Measurements from ENCODE around the gene LTO1.

LTO1 gene

DNA sequence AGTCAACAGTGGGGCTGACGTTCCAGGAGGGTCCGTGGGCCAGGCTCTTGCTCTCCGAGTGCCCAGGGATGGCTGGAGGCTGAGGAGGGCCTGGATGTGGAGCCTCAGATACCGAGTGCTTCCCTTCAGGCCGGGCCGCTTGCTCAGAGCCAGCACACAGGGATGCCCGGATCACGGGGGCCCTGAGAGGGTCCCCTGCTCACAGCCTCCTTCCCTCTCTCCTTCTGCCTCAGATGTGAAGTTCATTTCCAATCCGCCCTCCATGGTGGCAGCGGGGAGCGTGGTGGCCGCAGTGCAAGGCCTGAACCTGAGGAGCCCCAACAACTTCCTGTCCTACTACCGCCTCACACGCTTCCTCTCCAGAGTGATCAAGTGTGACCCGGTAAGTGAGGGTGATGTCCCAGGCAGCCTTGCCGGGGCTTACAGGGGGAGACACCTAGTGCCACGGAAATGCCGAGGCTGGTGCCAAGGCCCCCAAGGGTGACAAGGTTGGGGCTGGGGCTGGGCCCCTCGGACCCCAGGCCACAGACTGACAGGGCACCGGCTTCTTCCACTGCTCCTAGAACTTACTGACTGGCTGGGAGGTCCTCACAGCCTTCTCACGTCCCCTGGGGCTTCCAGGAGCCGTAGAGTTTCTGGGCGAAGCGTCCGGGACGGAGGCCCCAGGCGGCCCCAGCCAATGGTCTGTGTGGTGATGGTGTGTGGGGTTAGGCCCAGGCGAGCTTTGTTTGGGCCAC is 27.2 kb downstream of the LTO1 start:
- TF ChIP-seq, protein P1, sequence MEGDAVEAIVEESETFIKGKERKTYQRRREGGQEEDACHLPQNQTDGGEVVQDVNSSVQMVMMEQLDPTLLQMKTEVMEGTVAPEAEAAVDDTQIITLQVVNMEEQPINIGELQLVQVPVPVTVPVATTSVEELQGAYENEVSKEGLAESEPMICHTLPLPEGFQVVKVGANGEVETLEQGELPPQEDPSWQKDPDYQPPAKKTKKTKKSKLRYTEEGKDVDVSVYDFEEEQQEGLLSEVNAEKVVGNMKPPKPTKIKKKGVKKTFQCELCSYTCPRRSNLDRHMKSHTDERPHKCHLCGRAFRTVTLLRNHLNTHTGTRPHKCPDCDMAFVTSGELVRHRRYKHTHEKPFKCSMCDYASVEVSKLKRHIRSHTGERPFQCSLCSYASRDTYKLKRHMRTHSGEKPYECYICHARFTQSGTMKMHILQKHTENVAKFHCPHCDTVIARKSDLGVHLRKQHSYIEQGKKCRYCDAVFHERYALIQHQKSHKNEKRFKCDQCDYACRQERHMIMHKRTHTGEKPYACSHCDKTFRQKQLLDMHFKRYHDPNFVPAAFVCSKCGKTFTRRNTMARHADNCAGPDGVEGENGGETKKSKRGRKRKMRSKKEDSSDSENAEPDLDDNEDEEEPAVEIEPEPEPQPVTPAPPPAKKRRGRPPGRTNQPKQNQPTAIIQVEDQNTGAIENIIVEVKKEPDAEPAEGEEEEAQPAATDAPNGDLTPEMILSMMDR (conservative IDR thresholded peaks at IDR 0.05; ENCODE audit: low read length) = no peak
- H3K4me3 ChIP-seq (ENCODE audit: low read length) = no peak overlapping the region
- no peak for DNase-seq (ENCODE audit: low read depth)

DNA sequence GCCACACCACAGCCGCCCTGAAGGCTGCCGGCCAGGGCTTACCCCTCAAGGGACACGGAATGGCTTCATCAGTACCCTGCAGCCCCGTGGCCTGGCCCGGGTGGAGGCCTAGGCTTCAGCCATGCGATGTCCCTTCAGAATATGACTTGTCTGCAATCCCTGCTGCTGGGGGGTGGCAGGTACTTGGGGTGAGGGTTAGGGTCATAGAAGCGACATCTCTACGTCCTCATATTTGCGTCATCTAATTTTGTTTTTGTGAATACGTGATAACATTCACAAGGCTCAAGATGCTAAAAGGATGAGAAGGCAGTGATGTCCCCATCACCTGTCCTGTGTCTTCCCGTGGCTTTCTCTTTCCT is 27.8 kb downstream of the LTO1 start:
- TF ChIP-seq, protein P1 (conservative IDR thresholded peaks at IDR 0.05; ENCODE audit: low read length) = no peak
- no peak overlapping the region for H3K4me3 ChIP-seq (ENCODE audit: low read length)
- DNase-seq (ENCODE audit: low read depth) = no peak

DNA sequence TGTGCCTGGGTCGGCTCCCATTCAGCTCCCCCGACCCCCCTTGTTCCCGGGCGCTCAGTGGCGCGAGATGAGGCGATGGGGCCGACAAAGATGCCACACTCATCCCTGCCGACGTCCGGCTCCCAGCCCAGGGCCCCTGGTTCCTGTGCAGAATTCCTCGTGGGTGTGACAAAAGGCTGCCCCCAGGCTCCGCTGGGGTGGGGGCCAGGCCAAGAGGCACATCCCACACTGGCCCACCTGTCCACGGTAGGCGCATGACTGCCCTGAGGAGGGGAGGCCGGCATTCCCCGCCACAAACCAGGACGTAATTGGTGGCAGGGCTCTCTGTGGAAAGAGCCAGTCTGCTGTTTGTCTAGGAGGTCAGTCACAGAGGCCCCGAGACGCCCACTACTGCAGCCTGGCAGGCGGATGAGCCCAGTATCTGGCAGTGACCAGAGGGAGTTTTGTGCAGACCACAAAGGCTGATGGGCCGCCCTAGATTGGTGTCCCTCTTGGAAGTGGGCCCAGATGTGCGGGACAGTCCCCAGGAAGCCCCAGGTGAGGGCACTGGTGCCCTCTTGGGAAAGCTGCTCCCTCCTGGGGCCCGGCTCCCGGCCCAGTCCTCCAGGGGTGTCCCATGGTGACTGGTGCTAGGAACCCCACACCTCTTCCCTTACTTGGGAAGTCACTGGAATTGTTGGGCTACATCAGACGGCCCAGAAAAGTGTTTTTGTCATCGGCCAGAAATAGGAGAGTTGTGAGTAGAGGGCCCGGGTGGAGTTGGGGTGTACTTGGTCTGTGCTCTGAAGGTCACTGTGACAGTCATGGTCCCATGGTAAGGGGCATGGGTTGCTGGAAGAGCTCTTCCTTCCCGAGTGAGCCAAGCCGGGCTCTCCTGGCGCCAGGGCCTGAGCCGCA is 28.4 kb downstream of the LTO1 start:
- no peak for DNase-seq (ENCODE audit: low read depth)
- TF ChIP-seq, protein P1 (conservative IDR thresholded peaks at IDR 0.05; ENCODE audit: low read length) = no peak

DNA sequence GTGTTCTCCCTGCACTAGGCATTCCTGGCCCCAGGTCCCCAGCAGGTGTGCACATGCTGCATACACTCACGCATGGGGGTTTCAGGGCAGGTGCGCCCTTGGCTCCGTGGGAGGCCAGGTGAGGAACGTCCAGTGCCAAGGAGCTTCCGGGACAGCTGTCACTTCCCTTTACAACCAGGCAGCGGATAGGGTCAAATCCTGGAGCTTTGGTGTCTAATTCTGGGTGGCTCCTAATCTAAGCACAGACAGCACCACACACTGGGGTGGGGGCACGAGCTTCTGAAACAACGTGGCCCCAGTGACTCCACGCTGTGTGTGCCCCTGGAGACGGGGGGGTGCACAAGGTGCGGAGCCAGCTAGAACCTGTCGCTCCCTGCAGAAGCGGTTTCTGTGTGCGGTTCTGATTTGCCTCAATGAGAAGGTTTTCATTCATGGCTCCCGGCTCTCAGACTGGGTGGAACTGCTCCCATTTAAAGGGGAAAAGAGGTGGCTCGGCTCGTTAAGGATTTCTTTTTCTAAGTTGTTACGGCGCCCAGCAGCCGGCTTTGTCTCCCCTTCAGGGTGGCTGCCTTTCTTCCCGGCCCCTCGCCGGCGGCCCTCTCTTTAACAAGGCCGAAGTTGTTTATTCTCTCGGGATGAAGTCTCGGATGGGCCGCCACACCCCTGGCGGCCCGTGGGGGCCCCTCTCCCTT is 29.2 kb downstream of the LTO1 start:
- no peak for DNase-seq (ENCODE audit: low read depth)
- H3K4me3 ChIP-seq (ENCODE audit: low read length) = no peak overlapping the region
- TF ChIP-seq, protein P1 (conservative IDR thresholded peaks at IDR 0.05; ENCODE audit: low read length) = no peak

More for the DNA sequence above, 28.4 kb downstream of the LTO1 start:
- H3K4me3 ChIP-seq (ENCODE audit: low read length) = no peak overlapping the region

DNA sequence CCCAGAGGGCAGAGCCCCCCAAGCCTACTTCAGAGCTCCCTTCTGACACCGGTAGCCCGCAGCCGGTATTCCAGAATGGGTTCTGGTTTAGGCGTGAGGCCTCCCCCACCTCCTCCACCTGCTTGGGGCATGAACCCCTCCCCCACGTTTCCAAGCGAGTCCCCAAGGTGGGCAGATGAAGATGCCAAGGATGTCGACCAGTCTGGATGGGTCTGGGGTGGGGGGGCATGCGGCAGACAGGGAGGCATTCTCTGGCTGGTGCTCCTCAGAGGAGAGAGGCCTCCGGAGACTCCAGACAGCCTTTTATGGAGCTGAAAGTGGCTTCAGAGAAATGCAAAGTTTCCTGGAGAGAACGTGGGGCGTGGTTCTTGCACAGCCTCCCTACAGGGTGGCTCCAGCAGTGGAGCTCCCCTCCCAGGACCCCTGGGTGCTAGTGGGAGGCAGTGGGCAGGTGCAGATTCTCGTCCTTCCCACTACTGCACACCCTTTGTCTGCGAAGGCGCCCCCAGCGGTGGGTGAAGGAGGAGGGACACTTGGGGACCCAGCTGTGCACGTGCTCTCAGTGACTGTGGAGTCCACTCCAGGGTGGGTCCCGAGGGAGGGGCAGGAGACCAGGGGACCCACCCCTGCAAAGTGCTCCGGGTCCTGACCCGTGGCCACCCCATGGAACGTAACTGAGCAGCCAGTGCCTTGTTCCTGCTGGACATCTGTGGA is 30.0 kb downstream of the LTO1 start:
- peak overlapping the region; percentile 45 for H3K4me3 ChIP-seq (ENCODE audit: low read length)
- no peak for DNase-seq (ENCODE audit: low read depth)
- TF ChIP-seq, protein P1 (conservative IDR thresholded peaks at IDR 0.05; ENCODE audit: low read length) = no peak

DNA sequence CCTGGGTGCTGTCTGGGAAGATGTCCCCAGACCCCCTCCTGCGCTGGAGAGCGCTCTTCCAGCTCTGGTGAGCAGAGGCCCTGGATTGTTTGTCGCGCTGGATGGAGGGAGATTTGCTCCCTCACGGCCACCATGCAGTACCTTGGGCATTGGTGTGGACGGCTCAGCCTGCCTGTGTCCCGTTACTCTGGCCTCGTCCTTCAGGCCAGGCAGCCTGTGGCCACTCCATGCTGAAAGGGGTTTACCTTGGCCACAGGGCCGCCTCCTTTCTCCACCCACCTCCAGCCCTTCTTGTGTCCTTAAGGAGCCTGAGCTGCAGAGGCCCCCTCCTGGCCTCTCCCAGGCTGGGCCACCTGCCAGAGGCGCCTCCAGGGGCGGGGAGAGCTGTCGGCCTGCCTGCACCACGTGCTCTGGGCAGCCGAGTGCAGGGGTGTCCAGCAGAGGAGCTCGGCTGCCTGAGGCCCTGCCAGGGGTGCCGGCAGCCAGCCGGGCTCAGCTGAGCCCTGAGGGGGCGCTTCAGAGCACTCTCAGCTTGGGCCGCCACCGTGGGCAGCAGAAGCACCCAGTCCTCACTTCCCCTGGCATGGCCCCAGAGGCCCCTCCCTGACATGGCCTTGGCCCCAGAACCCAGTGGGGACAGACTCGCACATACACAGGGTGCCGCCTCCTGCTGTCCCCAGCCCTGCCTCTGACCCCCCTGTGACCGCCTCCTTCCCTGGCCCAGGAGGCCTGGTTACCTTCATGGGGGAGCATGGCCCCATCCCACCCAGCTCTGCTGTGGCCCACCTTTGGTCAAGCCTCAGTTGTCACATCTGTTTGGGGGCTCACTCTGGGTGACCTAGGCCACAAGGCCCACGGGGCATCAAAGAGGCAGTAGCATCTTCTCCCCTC is 30.8 kb downstream of the LTO1 start:
- DNase-seq (ENCODE audit: low read depth) = peak; percentile 89
- peak overlapping the region; percentile 45 for H3K4me3 ChIP-seq (ENCODE audit: low read length)
- TF ChIP-seq, protein P1 (conservative IDR thresholded peaks at IDR 0.05; ENCODE audit: low read length) = peak; percentile 41

Data from AG10803 (cell line).